ENCODE measurements around the gene DPYSL3.

GRCh38 chr5:147375151-147375550, 134.7 kb downstream of the DPYSL3 start:
- TF ChIP-seq CTCF (IDR thresholded peaks at IDR 0.05) = no peak
- no peak for TF ChIP-seq POLR2AphosphoS5 (IDR thresholded peaks at IDR 0.05)
- no peak for TF ChIP-seq EP300 (IDR thresholded peaks at IDR 0.05; ENCODE audit: low read depth)
- TF ChIP-seq POLR2A (IDR thresholded peaks at IDR 0.05) = no peak

Measured in transverse colon (tissue), 4 donors.